Activated CD4-positive, alpha-beta T cell treated with anti-CD3 and anti-CD28 coated beads, Interleukin-2, amount 50 U/mL, for 16 hours (primary cell): ENCODE measurements around the gene NEK3.
"Not testable (repeated sequence)": the region's sequence is repeated elsewhere in the genome, so short reads cannot be mapped to it uniquely, and the experiment has no call there.

ENCODE experiments used
- DNase-seq: peaks from one replicate; pipeline ENCODE4 v3.0.0-alpha.2; 2020

Gene NEK3

GRCh38 chr13:52159159-52159982 is at the start of gene NEK3:
Gene NEK3 (minus strand): TSS chr13:52159597. CDS start chr13:52156191, 3,406 bp downstream.
- DNase-seq = peak; percentile 46

GRCh38 chr13:52208384-52208783 is 49.0 kb upstream of the NEK3 start:
- DNase-seq = not testable (repeated sequence)

- not testable (repeated sequence) for DNase-seq
These were observed 48.5 kb upstream of the NEK3 start for GRCh38 chr13:52207896-52208295.

- DNase-seq = not testable (repeated sequence)
These were observed 47.9 kb upstream of the NEK3 start for GRCh38 chr13:52207337-52207736.

- not testable (repeated sequence) for DNase-seq
These were observed 45.1 kb upstream of the NEK3 start for GRCh38 chr13:52204546-52204945.

GRCh38 chr13:52203864-52204263 is 44.5 kb upstream of the NEK3 start:
- DNase-seq = not testable (repeated sequence)

- not testable (repeated sequence) for DNase-seq
These were observed 43.1 kb upstream of the NEK3 start for GRCh38 chr13:52202506-52202905.

- peak; percentile 31 for DNase-seq
These were observed 42.2 kb upstream of the NEK3 start for GRCh38 chr13:52201439-52202193.

- DNase-seq = peak; percentile 79
These were observed 36.0 kb upstream of the NEK3 start for GRCh38 chr13:52195401-52195837.

- DNase-seq = peak; percentile 90
These were observed 34.9 kb upstream of the NEK3 start for GRCh38 chr13:52194184-52194868.

GRCh38 chr13:52193587-52194183 is 34.3 kb upstream of the NEK3 start:
- peak; percentile 20 for DNase-seq

GRCh38 chr13:52187424-52188187 is 28.2 kb upstream of the NEK3 start:
- peak; percentile 26 for DNase-seq

- no peak for DNase-seq
These were observed 27.6 kb upstream of the NEK3 start for GRCh38 chr13:52187029-52187423.

- peak; percentile 16 for DNase-seq
These were observed 22.0 kb upstream of the NEK3 start for GRCh38 chr13:52181316-52181954.

- DNase-seq = no peak
These were observed 20.5 kb upstream of the NEK3 start for GRCh38 chr13:52179925-52180324.

GRCh38 chr13:52177276-52177675 is 17.9 kb upstream of the NEK3 start:
- no peak for DNase-seq

- peak; percentile 13 for DNase-seq
These were observed 14.6 kb upstream of the NEK3 start for GRCh38 chr13:52173970-52174369.

GRCh38 chr13:52173373-52173772 is 14.0 kb upstream of the NEK3 start:
- DNase-seq = no peak

- DNase-seq = not testable (repeated sequence)
These were observed 12.3 kb upstream of the NEK3 start for GRCh38 chr13:52171686-52172085.

GRCh38 chr13:52170828-52171391 is 11.5 kb upstream of the NEK3 start:
- not testable (repeated sequence) for DNase-seq

GRCh38 chr13:52169839-52170238 is 10.4 kb upstream of the NEK3 start:
- no peak for DNase-seq
